ENCODE results near the gene RPTOR. TPM values are rescaled to one million over a fixed set of nuclear protein-coding genes. Genes with fewer than 3 reads are reported as not detected.

RPTOR gene
- total and polyA plus RNA-seq, 2 donors (not counting 1 experiment from before 2014, with no cell fraction given): 6.7 to 22.8 TPM

DNA sequence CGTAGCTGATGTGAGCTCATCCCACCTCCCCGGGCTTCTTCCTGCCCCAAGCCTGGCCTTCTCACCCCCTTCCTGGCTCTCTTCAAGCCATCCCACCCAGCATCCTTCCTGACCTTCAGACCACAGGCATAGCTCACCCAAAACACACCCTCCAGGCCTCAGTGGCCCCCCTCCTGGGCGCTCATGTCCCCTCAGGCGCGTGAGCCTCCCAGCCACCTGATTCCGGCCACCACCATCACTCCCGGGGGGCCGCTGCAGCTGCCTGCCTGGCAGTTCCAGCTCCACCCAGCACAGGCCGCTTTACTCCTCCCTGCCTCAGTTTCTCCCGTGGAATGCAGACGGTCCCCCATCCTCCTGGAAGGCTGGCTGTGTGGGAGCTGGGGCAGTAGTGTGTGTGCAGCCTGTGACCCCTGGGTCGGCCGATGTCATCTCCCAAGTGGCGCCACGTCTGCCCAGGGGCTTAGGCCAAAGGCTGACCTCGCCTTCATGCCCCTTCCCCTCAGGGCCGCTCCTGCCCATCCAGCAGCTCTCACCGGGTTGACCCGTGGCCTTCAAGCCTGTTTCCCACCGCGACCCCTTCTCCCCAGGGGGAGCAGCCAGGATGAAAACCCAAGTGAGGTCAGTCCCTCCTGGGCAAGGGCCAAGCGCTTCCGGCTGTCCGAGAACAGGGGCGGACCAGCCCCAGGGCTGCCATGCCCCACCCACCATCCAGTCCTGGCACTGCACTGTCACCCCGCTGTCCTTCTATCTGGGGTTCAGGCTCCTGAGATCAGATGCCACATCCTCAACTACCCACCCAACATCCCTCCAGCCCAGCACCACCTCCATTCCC is 435.1 kb downstream of the RPTOR start:
- H3K36me3 ChIP-seq (ENCODE audit: control insufficient read depth, insufficient read depth, low read length): no peaks in the 10 kb centered on the region
- no peak overlapping the region for H3K4me2 ChIP-seq (ENCODE audit: extremely low read depth, insufficient read depth, low read length)
- H3K4me3 ChIP-seq (replicated peaks in 1 of 4; ENCODE audit: control extremely low read depth in 1 of 4, insufficient read depth in 1 of 4, low read depth in 3 of 4, low read length in 4 of 4): no peak overlapping the region

GRCh38 chr17:80980397-80981061 is 435.9 kb downstream of the RPTOR start:
- Histone ChIP-seq H3K9ac (ENCODE audit: insufficient read depth, low read length) (no peak overlapping the region), H3K4me1 (ENCODE audit: control insufficient read depth, extremely low read depth, insufficient read depth, low read length) (peaks cover 4% of the 10 kb centered on the region), H3K9me3 (ENCODE audit: control insufficient read depth, insufficient read depth, low read depth, low read length) (no peaks in the 10 kb centered on the region), H3K4me3 (replicated peaks in 1 of 4; ENCODE audit: control extremely low read depth in 1 of 4, insufficient read depth in 1 of 4, low read depth in 3 of 4, low read length in 4 of 4) (no peak overlapping the region), H3K79me2 (ENCODE audit: control insufficient read depth, insufficient read depth, low read length) (no peaks in the 10 kb centered on the region), H3K27ac (ENCODE audit: insufficient read depth, low read length) (no peak overlapping the region), H2AFZ (ENCODE audit: low read length) (no peak overlapping the region), H3K36me3 (ENCODE audit: control insufficient read depth, insufficient read depth, low read length) (no peaks in the 10 kb centered on the region), H4K20me1 (ENCODE audit: control insufficient read depth, extremely low read depth, insufficient read depth, low read length) (no peaks in the 10 kb centered on the region), H3K27me3 (ENCODE audit: control insufficient read depth, insufficient read depth, low read length) (no peaks in the 10 kb centered on the region), H3K4me2 (ENCODE audit: extremely low read depth, insufficient read depth, low read length) (no peak overlapping the region)
- DNase-seq (ENCODE audit: low read depth in 2 of 2): peak; percentile 50 to 59
- TF ChIP-seq CTCF (conservative IDR thresholded peaks at IDR 0.05 in 1 of 2, IDR thresholded peaks at IDR 0.05 in 1 of 2; ENCODE audit: low read depth in 1 of 2, low read length in 2 of 2) (no peak), EZH2 (IDR thresholded peaks at IDR 0.05; ENCODE audit: low read length, missing control alignments) (no peak)

More for the DNA sequence above, 435.1 kb downstream of the RPTOR start:
- Histone ChIP-seq H3K79me2 (ENCODE audit: control insufficient read depth, insufficient read depth, low read length) (no peaks in the 10 kb centered on the region), H3K4me1 (ENCODE audit: control insufficient read depth, extremely low read depth, insufficient read depth, low read length) (peaks cover under 1% of the 10 kb centered on the region), H2AFZ (ENCODE audit: low read length) (no peak overlapping the region), H3K9me3 (ENCODE audit: control insufficient read depth, insufficient read depth, low read depth, low read length) (no peaks in the 10 kb centered on the region), H3K27me3 (ENCODE audit: control insufficient read depth, insufficient read depth, low read length) (no peaks in the 10 kb centered on the region), H3K27ac (ENCODE audit: insufficient read depth, low read length) (no peak overlapping the region), H3K9ac (ENCODE audit: insufficient read depth, low read length) (no peak overlapping the region), H4K20me1 (ENCODE audit: control insufficient read depth, extremely low read depth, insufficient read depth, low read length) (no peaks in the 10 kb centered on the region)
- DNase-seq (ENCODE audit: low read depth in 2 of 2): no peak
- TF ChIP-seq CTCF (conservative IDR thresholded peaks at IDR 0.05 in 1 of 2, IDR thresholded peaks at IDR 0.05 in 1 of 2; ENCODE audit: low read depth in 1 of 2, low read length in 2 of 2): no peak
- TF ChIP-seq EZH2 (IDR thresholded peaks at IDR 0.05; ENCODE audit: low read length, missing control alignments): no peak

DNA sequence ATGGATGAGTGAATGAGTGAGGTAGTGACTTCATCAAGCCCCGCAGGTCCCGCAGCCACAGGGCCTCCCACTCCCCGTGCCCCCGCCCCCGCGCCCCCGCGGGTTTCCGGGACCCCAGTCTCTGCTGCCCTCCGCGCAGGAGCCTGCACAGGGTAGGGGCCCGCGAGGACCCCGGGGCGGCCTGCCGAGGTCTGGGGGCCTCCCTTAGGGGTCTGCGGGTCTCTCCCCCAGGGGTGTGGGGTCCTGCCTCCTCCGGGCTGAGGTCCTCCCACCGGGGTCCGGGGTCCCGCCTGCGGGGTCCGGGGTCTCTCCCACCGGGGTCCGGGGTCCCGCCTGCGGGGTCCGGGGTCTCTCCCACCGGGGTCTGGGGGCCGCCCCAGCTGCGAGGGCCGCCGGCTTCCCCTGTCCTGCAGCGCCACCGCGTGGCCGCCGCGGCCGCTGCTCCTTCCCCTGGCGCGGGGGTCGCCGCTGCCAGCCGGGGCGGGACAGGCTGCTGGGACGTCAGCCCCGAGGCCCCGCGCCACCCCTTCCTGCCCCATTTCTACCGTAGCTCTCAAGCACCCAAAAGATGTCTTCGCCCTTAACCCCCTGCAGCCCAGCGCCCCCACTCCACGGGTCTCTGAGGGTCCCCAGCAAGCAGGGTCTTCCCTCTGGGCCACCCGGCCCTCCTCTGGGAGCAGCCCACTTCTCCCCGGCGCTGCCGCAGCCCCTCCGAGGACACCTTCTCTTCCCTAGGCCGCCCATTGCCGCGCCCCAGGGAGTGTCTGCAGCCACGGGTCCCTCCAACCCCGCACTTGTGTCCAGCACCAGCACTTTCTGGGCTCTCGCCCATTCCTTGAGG is 436.6 kb downstream of the RPTOR start:
- Histone ChIP-seq H3K27me3 (ENCODE audit: control insufficient read depth, insufficient read depth, low read length) (no peaks in the 10 kb centered on the region), H4K20me1 (ENCODE audit: control insufficient read depth, extremely low read depth, insufficient read depth, low read length) (no peaks in the 10 kb centered on the region), H3K9me3 (ENCODE audit: control insufficient read depth, insufficient read depth, low read depth, low read length) (no peaks in the 10 kb centered on the region), H2AFZ (ENCODE audit: low read length) (no peak overlapping the region), H3K4me3 (replicated peaks in 1 of 4; ENCODE audit: control extremely low read depth in 1 of 4, insufficient read depth in 1 of 4, low read depth in 3 of 4, low read length in 4 of 4) (peak overlapping the region in 1 of 4 experiments; percentile 33), H3K4me1 (ENCODE audit: control insufficient read depth, extremely low read depth, insufficient read depth, low read length) (peaks cover 4% of the 10 kb centered on the region), H3K4me2 (ENCODE audit: extremely low read depth, insufficient read depth, low read length) (no peak overlapping the region), H3K9ac (ENCODE audit: insufficient read depth, low read length) (no peak overlapping the region), H3K79me2 (ENCODE audit: control insufficient read depth, insufficient read depth, low read length) (no peaks in the 10 kb centered on the region), H3K36me3 (ENCODE audit: control insufficient read depth, insufficient read depth, low read length) (no peaks in the 10 kb centered on the region), H3K27ac (ENCODE audit: insufficient read depth, low read length) (no peak overlapping the region)
- TF ChIP-seq CTCF (conservative IDR thresholded peaks at IDR 0.05 in 1 of 2, IDR thresholded peaks at IDR 0.05 in 1 of 2; ENCODE audit: low read depth in 1 of 2, low read length in 2 of 2) (peak in 1 of 2 donors; percentile 47), EZH2 (IDR thresholded peaks at IDR 0.05; ENCODE audit: low read length, missing control alignments) (no peak)
- DNase-seq (ENCODE audit: low read depth in 2 of 2): no peak
